LNCaP clone FGC (cell line): ENCODE measurements around the gene CCT6B.

Source experiments
- DNase-seq: peaks from one replicate; pipeline ENCODE4 v3.0.0-alpha.2; 2011; ENCODE audit warnings: low read depth
- H3K4me3 ChIP-seq: 2 replicates; pipeline ENCODE4 v1.5.1; 2011; ENCODE audit warnings: mild to moderate bottlenecking, low read depth, low read length, control low read depth
- TF ChIP-seq, protein P1 (sequence below): IDR thresholded peaks from 2 replicates; pipeline ENCODE4 v1.5.1; 2012; ENCODE audit warnings: mild to moderate bottlenecking; ENCODE audit not compliant: control insufficient read depth, insufficient read depth; ENCODE audit errors: extremely low read depth

CCT6B gene

DNA sequence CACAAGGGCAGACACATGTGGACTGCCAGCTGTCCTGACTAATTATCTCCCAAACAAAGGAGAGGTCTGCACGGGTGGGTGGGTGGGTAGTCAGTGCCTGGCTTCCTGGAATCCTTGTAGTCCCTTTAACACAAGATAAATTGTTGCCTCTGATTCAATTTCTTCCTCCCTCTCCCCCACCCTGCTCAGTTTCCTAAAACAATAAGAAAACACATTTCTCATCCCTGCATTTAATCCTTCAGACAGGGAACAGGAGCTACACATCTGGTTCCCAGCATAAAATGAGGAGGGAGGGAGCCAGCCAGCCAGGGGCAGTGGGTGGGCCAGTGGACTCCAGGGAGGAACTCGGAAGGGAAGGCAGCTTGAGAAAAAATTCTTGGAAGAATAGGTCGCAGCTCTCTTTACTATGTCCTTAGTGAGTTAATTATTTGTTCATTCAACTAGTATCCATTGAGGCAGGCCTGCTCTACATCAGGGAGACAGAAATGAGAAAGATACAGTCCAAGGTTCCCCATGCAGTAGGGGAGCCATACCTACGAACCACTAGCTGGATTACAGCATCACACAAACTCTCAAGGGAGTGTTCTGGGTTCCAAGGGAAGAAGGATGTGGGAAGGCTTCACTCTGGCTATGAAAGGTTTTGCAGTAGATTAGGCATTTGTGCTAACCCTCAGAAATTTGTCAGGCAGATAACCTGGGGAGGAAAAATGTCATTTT, 58.3 kb downstream of the CCT6B start:
- no peak for DNase-seq
- TF ChIP-seq, protein P1, sequence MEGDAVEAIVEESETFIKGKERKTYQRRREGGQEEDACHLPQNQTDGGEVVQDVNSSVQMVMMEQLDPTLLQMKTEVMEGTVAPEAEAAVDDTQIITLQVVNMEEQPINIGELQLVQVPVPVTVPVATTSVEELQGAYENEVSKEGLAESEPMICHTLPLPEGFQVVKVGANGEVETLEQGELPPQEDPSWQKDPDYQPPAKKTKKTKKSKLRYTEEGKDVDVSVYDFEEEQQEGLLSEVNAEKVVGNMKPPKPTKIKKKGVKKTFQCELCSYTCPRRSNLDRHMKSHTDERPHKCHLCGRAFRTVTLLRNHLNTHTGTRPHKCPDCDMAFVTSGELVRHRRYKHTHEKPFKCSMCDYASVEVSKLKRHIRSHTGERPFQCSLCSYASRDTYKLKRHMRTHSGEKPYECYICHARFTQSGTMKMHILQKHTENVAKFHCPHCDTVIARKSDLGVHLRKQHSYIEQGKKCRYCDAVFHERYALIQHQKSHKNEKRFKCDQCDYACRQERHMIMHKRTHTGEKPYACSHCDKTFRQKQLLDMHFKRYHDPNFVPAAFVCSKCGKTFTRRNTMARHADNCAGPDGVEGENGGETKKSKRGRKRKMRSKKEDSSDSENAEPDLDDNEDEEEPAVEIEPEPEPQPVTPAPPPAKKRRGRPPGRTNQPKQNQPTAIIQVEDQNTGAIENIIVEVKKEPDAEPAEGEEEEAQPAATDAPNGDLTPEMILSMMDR = no peak
- no peak overlapping the region for H3K4me3 ChIP-seq

DNA sequence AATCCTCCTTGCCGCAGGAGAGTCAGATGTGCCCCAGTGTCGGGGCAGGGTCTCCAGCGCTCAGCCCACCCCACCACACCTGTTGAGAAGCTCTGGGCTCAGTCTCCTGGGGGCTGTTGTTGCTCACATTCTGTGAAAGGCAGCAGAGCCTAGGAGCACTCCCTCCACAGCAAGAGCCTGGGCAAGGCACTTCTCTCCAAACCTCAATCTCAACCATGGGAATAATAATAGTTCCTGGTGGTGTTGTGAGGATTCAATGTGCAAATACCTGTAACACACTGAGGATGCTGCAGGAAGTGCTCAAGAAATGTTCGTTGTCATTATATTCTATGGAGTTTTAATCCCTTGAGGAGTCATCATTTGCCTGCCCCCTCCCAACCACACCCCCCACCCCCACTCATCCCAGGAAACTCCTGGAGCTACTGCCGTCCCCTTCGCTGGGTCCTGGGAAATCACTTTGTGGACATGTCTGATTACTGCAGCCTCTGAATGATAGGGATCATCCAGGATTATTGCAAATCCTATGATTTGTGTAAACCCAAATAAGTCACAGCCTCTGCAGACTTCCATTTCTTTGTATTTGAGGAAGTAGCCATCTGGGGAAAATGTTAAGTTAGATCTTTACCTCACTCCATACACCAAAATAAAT, 61.5 kb downstream of the CCT6B start:
- TF ChIP-seq, protein P1 = no peak
- DNase-seq = no peak

DNA sequence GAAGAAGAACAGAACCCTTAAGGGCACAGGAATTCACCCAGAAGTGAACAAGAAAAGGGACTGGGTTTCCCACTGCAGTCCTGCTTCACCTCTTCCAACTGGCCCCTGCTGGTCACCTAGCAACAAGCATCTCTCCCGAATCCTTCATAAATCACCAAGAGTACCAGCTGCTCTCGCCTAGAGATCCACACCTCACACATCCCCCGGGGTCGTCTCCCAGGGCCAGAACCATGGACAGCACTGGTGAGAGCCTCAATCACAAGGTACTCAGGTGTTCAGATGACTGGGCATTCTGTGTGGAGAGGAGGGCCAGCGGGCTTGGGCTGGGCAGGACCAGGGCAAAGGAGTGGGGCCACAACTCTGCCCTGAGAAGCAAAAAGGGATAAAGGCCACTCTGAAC, 65.9 kb downstream of the CCT6B start:
- DNase-seq = no peak
- no peak overlapping the region for H3K4me3 ChIP-seq
- TF ChIP-seq, protein P1 = no peak

More for the DNA sequence above, 61.5 kb downstream of the CCT6B start:
- no peak overlapping the region for H3K4me3 ChIP-seq

DNA sequence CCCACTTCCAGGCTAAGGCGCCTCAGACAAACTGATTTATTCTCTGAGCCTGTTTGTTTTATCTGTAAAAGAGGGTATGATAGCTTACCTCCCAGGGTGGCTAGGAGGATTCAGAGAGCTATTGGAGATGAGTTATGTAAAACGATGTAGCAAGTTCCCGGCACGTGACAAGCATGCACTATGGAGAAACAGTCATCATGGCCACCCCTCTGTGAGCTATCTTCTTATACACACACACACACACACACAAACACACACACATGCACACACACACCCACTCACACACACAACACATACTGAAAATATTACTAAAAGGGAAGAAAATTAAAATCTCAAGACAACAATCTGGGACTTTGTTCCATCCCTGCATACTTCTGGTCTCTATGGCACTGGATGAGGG, 66.3 kb downstream of the CCT6B start:
- no peak overlapping the region for H3K4me3 ChIP-seq
- DNase-seq = no peak
- TF ChIP-seq, protein P1 = no peak

DNA sequence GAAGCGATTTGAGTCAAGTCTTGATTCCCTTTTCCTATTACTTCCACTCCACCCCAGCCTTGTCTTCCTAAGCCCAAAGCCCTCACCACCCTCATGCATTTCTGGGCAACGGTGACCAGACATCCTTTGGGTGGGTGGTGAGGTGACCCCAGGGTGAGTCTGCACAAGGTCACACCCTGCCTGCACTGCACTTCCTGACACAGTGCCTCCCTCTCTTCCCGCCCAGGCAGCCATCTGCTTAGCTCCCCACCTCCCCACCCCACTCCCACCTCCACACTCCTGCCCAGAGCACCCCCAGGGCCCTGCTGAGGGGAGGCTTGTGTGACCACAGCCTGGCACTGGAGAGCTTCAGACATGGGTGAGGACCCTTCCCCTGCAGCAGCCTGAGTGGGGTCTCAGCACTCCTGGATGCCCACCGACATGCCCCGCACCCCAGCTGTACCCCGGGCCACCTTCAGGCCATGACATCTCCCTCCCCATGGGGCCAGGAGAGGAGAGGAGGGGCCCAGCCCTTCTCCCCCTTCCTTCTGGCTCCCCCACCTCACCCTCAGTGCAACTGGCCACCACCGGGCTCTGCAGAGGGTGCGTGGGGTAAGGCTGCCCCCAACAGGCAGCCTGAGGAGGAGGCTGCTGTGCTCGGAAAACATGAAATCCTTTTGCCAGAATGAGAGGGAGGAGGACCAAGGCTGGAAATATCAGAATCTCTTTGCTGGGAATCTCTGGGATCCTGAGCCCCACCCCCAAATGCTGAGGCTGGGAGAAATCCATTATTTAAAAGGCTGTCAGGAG, 68.6 kb downstream of the CCT6B start:
- TF ChIP-seq, protein P1 = peak; percentile 85
- no peak overlapping the region for H3K4me3 ChIP-seq
- no peak for DNase-seq

DNA sequence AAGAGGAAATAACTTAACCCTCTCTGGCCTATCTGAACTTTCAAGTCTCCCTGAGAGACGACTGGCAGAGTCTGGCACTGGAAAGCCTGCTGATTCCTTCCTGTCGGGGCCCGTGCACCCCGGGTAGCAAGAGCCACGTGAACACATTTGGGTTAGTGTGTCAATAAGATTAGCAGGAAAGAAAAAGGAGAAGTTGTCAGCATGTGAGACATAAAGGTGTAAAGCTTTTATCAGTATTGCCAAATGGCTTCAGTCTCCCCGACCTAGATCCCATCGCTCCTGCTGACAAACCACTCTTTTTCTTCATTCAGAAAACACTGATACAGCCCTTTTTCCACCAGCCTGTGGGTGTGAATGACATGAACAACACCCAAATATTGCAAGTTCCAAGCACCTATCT, 74.4 kb downstream of the CCT6B start:
- H3K4me3 ChIP-seq = no peak overlapping the region
- no peak for DNase-seq
- TF ChIP-seq, protein P1 = no peak
